ENCODE data around the gene SLC23A1.
A peak's percentile ranks its signal among the peaks of the same experiment; 100 is the strongest.

The SLC23A1 gene

DNA sequence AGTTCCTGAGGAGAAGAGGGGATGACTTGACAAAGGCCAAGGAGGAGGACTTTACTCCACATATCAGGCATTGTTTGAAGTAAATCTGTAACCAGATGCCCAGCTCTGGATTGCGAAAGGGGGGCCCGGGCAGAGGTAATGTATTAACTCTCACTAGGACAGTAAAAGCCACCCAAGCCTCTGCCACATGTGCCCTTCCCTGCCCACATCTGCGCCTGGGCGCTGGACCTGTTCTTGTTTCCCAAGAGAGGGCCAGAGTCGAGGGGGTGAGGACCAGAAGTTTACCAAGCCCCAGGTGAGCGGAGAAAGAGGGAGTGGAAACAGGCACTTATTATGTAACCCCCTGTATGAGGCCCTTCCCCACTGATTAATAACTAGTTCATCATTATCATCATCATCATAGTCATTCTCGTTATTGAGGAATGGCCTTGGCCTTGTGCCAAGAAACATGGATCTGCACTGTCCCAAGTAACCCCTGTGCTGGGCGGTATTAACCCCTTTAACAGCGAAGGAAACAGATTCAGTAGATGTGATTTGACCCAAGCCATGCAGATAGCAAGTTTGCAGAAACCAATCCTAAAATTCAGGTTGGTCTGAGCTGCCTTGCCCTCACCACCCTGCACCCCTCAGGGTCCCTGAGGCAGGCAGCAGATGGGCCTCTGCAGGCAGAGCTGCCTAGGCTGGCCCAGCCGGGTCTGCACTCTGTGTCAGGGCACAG is at the start of gene SLC23A1:
SLC23A1 (minus strand) TSS at position 23 of the 718 bp plus-strand sequence. CDS start 44 bp downstream, outside the sequence.
- no peak for DNase-seq (ENCODE audit: low spot score)
- POLR2A ChIA-PET (ENCODE audit: low non-redundant PET), result no interaction called here
- peak within 1 kb of the TSS; percentile 68 for H3K27ac ChIP-seq

DNA sequence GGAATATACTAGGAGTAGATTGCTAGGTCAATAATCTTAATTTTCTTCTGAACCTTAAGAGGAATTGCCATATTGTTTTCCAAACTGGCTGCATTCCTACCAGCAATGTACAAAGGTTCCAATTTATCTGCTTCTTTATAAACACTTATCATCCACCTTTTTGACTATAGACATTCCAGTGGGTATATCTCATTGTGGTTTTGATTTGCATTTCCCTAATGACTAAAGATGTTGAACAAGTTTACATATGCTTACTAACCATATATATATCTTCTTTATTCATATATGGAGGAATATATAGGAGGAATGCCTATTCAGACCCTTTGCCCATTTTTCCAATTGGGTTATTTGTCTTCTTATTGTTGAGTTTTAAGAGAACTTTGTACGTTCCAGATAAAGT is 48.6 kb upstream of the SLC23A1 start:
- TF ChIP-seq, protein P1, sequence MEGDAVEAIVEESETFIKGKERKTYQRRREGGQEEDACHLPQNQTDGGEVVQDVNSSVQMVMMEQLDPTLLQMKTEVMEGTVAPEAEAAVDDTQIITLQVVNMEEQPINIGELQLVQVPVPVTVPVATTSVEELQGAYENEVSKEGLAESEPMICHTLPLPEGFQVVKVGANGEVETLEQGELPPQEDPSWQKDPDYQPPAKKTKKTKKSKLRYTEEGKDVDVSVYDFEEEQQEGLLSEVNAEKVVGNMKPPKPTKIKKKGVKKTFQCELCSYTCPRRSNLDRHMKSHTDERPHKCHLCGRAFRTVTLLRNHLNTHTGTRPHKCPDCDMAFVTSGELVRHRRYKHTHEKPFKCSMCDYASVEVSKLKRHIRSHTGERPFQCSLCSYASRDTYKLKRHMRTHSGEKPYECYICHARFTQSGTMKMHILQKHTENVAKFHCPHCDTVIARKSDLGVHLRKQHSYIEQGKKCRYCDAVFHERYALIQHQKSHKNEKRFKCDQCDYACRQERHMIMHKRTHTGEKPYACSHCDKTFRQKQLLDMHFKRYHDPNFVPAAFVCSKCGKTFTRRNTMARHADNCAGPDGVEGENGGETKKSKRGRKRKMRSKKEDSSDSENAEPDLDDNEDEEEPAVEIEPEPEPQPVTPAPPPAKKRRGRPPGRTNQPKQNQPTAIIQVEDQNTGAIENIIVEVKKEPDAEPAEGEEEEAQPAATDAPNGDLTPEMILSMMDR (conservative IDR thresholded peaks at IDR 0.05; ENCODE audit: low read depth), result no peak
- CTCF ChIA-PET, result interaction anchor here (1.2 to 3.4 kb wide), 2 partner anchors 9 to 202 kb away, joined by 5 to 12 read pairs; no protein-coding TSS in a partner anchor
- no peak for DNase-seq (ENCODE audit: low spot score)
- POLR2A ChIA-PET (ENCODE audit: low non-redundant PET), result no interaction called here
- no peak overlapping the region for H3K27ac ChIP-seq

More for the DNA sequence above, at the start of gene SLC23A1:
- CTCF ChIA-PET, result no interaction called here
- TF ChIP-seq, protein P1 (conservative IDR thresholded peaks at IDR 0.05; ENCODE audit: low read depth), result no peak

DNA sequence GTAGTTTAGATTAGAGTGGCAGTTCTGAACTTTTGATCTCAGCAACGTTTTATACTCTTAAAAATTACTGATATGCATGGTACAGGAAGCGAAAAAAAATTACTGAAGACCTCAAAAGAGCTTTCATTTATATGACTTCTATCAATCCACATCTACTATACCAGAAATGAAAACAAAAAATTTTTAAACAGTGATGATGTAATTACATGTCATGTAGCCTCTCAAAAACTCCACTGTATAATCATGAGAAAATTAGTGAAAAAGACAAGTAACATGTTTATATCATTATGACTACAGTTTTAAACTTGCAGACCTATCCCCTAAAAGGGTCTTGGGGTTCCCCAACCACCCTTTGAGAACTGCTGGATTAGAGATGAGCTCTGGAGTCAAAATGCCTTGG is 46.9 kb upstream of the SLC23A1 start:
- POLR2A ChIA-PET (ENCODE audit: low non-redundant PET), result no interaction called here
- no peak overlapping the region for H3K27ac ChIP-seq
- DNase-seq (ENCODE audit: low spot score), result no peak
- CTCF ChIA-PET, result no interaction called here
- TF ChIP-seq, protein P1 (conservative IDR thresholded peaks at IDR 0.05; ENCODE audit: low read depth), result no peak

DNA sequence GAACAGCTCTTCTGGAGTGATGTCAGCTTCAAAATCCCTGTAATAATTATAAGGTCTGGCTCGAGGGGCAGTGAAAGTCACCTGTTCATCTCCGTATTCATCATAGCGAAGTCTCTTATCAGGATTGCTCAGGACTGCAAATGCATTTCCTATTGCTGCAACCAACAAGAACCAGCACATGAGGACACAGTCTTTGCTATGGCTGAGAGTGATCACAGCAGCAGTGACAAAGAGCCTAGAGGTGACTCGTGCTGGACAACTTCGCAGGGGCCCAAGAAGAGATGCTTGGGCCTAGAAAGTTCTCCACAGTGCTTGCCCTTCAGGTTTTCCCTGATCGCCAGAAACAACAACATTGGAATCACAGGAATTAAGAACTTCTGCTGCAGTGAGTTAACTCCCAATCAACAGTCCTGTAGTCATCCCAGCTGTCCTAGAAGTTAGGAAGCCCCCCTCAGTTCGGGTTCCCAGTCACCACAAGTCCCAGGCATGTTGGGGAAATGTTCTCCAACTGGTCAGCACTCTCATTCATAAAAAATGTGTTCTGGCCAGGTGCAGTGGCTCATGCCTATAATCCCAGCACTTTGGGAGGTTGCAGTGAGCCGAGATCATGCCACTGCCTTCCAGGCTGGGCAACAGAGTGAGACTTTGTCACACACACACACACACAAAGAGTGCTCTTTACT is 43.2 kb upstream of the SLC23A1 start:
- DNase-seq (ENCODE audit: low spot score), result no peak
- TF ChIP-seq, protein P1 (conservative IDR thresholded peaks at IDR 0.05; ENCODE audit: low read depth), result no peak
- ChIA-PET CTCF (interaction anchor here (0.7 to 9.1 kb wide), 2 partner anchors 88 to 339 kb away, joined by 4 to 171 read pairs; no protein-coding TSS in a partner anchor), POLR2A (ENCODE audit: low non-redundant PET) (no interaction called here)
- H3K27ac ChIP-seq, result peak overlapping the region; percentile 10; the same call in 1 of the 2 replicates

DNA sequence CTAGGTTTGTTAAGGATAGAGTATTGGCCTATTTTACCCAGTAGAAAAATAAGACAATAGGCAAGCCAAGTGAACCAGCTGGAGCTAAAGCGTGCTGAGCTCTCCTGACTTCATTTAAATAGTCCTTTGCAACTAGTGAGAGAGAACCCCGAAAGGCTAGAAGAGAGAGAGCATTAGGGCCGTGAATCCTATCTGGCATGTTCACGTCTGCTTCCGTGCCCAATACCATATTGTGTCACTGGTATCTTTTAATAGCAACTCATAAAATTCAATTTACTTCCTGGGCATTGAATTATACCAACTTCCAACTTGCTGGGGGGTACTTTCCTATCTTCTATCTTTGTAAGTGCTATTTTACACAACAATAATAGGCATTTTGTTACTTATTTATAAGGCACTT is 42.4 kb upstream of the SLC23A1 start:
- H3K27ac ChIP-seq, result no peak overlapping the region
- TF ChIP-seq, protein P1 (conservative IDR thresholded peaks at IDR 0.05; ENCODE audit: low read depth), result no peak
- POLR2A ChIA-PET (ENCODE audit: low non-redundant PET), result no interaction called here
- DNase-seq (ENCODE audit: low spot score), result no peak
- CTCF ChIA-PET, result interaction anchor here (9.1 kb wide), 1 partner anchor 88 kb away, joined by 171 read pairs; no protein-coding TSS in a partner anchor

DNA sequence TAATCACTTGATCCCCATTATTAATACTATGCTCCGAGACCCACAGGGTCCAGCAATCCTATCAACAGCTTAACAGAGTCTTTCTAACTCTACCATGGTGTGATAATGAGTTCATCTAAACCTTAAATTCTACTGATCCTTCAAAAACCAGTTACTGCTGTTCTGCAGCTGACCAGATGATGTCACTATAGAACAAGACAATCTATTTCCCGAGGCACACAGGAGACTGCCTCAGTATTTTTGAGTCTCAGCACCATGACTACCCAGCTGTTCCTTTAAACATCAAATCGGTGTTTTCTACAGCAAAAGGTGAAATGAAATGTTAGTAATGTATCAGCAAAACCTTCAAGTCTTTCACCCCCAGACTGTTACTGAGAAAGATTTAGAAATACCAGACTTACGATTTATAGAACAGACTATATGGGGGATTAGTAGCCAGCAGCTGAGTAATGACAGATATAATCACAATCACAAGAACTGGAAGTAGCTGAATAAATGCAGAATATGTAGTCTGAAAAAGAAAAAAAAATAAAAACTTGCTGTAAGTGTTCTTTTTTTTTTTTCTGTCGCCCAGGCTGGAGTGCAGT is 39.3 kb upstream of the SLC23A1 start:
- peak; percentile 84 for DNase-seq (ENCODE audit: low spot score)
- H3K27ac ChIP-seq, result no peak overlapping the region
- TF ChIP-seq, protein P1 (conservative IDR thresholded peaks at IDR 0.05; ENCODE audit: low read depth), result peak; percentile 97
- ChIA-PET CTCF (interaction anchor here (0.5 to 9.1 kb wide), 24 partner anchors 8 to 468 kb away, joined by 3 to 171 read pairs (median 4); partner anchors contain the start of genes SPATA24 and STING1), POLR2A (ENCODE audit: low non-redundant PET) (interaction anchor here (0.9 kb wide), 1 partner anchor 95 kb away, joined by 3 read pairs; no protein-coding TSS in a partner anchor)
